ENCODE results near the gene IFI30.

The IFI30 gene

GRCh38 chr19:18167011-18167410 is 6.6 kb upstream of the IFI30 start:
- no peak overlapping the region for H3K4me3 ChIP-seq (ENCODE audit: low read length)
- DNase-seq (ENCODE audit: low read depth, low spot score) = no peak

GRCh38 chr19:18167975-18168645 is 5.5 kb upstream of the IFI30 start:
- no peak overlapping the region for H3K4me3 ChIP-seq (ENCODE audit: low read length)
- no peak for DNase-seq (ENCODE audit: low read depth, low spot score)

- H3K4me3 ChIP-seq (ENCODE audit: low read length) = no peak overlapping the region
- no peak for DNase-seq (ENCODE audit: low read depth, low spot score)
These were observed 4.8 kb upstream of the IFI30 start for GRCh38 chr19:18168673-18169381.

- no peak overlapping the region for H3K4me3 ChIP-seq (ENCODE audit: low read length)
These were observed 2.8 kb upstream of the IFI30 start for GRCh38 chr19:18170714-18171255.

GRCh38 chr19:18171605-18172327 is 1.8 kb upstream of the IFI30 start:
- DNase-seq (ENCODE audit: low read depth, low spot score) = no peak
- no peak overlapping the region for H3K4me3 ChIP-seq (ENCODE audit: low read length)

More at GRCh38 chr19:18170714-18171255, 2.8 kb upstream of the IFI30 start:
- DNase-seq (ENCODE audit: low read depth, low spot score) = no peak

- no peak for DNase-seq (ENCODE audit: low read depth, low spot score)
- no peak overlapping the region for H3K4me3 ChIP-seq (ENCODE audit: low read length)
These were observed 1.1 kb upstream of the IFI30 start for GRCh38 chr19:18172331-18173053.

- DNase-seq (ENCODE audit: low read depth, low spot score) = no peak
- peak overlapping the region; percentile 71 for H3K4me3 ChIP-seq (ENCODE audit: low read length)
These were observed 500 bp upstream of the IFI30 start for GRCh38 chr19:18173054-18173571.

GRCh38 chr19:18174983-18175382 is 1.4 kb downstream of the IFI30 start:
- DNase-seq (ENCODE audit: low read depth, low spot score) = no peak
- no peak overlapping the region for H3K4me3 ChIP-seq (ENCODE audit: low read length)

GRCh38 chr19:18176367-18177310 is 3.0 kb downstream of the IFI30 start:
- no peak for DNase-seq (ENCODE audit: low read depth, low spot score)
- H3K4me3 ChIP-seq (ENCODE audit: low read length) = no peak overlapping the region

GRCh38 chr19:18179957-18180356 is 6.3 kb downstream of the IFI30 start:
- DNase-seq (ENCODE audit: low read depth, low spot score) = no peak
- H3K4me3 ChIP-seq (ENCODE audit: low read length) = no peak overlapping the region

- H3K4me3 ChIP-seq (ENCODE audit: low read length) = no peak overlapping the region
- DNase-seq (ENCODE audit: low read depth, low spot score) = no peak
These were observed 9.9 kb downstream of the IFI30 start for GRCh38 chr19:18183529-18183928.

GRCh38 chr19:18185538-18185937 is 11.9 kb downstream of the IFI30 start:
- no peak for DNase-seq (ENCODE audit: low read depth, low spot score)
- H3K4me3 ChIP-seq (ENCODE audit: low read length) = no peak overlapping the region

GRCh38 chr19:18190278-18190677 is 16.7 kb downstream of the IFI30 start:
- no peak for DNase-seq (ENCODE audit: low read depth, low spot score)
- H3K4me3 ChIP-seq (ENCODE audit: low read length) = no peak overlapping the region

GRCh38 chr19:18191640-18192062 is 18.0 kb downstream of the IFI30 start:
- DNase-seq (ENCODE audit: low read depth, low spot score) = no peak
- H3K4me3 ChIP-seq (ENCODE audit: low read length) = peak overlapping the region; percentile 73

- peak within 1 kb of the TSS; percentile 87 for H3K4me3 ChIP-seq (ENCODE audit: low read length)
- peak; percentile 100 for DNase-seq (ENCODE audit: low read depth, low spot score)
These were observed 19.2 kb downstream of the IFI30 start, which contains the start of gene MPV17L2 for GRCh38 chr19:18192673-18193387. MPV17L2 (plus strand) TSS chr19:18193218; CDS start chr19:18193282, 64 bp downstream.

GRCh38 chr19:18193388-18194180 is 20.0 kb downstream of the IFI30 start:
- DNase-seq (ENCODE audit: low read depth, low spot score) = no peak

GRCh38 chr19:18194181-18194530 is 20.5 kb downstream of the IFI30 start:
- no peak for DNase-seq (ENCODE audit: low read depth, low spot score)
- H3K4me3 ChIP-seq (ENCODE audit: low read length) = peak overlapping the region; percentile 87

More at GRCh38 chr19:18193388-18194180, 20.0 kb downstream of the IFI30 start:
- peak overlapping the region; percentile 87 for H3K4me3 ChIP-seq (ENCODE audit: low read length)
